ENCODE measurements around the gene C1QTNF9B.

C1QTNF9B gene

GRCh38 chr13:23851106-23851505, 46.2 kb downstream of the C1QTNF9B start:
- no peak overlapping the region for H3K4me3 ChIP-seq (ENCODE audit: low read depth, low read length)
- no peak for DNase-seq
- no peaks in the 10 kb centered on the region for H3K27me3 ChIP-seq (ENCODE audit: insufficient read depth, low read depth, severe bottlenecking)
- no peak for TF ChIP-seq CTCF (IDR thresholded peaks at IDR 0.05; ENCODE audit: low read depth, low read length)
- no peaks in the 10 kb centered on the region for H3K36me3 ChIP-seq
- no peaks in the 10 kb centered on the region for H3K9me3 ChIP-seq (ENCODE audit: severe bottlenecking)
- H3K27ac ChIP-seq = no peak overlapping the region

- Histone ChIP-seq H3K36me3 (no peaks in the 10 kb centered on the region), H3K27me3 (ENCODE audit: insufficient read depth, low read depth, severe bottlenecking) (no peaks in the 10 kb centered on the region), H3K9me3 (ENCODE audit: severe bottlenecking) (no peaks in the 10 kb centered on the region), H3K27ac (no peak overlapping the region), H3K4me3 (ENCODE audit: low read depth, low read length) (no peak overlapping the region)
- TF ChIP-seq CTCF (IDR thresholded peaks at IDR 0.05; ENCODE audit: low read depth, low read length) = no peak
- no peak for DNase-seq
These were observed 47.2 kb downstream of the C1QTNF9B start for GRCh38 chr13:23850134-23850533.

GRCh38 chr13:23849670-23850069, 47.6 kb downstream of the C1QTNF9B start:
- Histone ChIP-seq H3K27me3 (ENCODE audit: insufficient read depth, low read depth, severe bottlenecking) (no peaks in the 10 kb centered on the region), H3K36me3 (no peaks in the 10 kb centered on the region), H3K4me3 (ENCODE audit: low read depth, low read length) (no peak overlapping the region), H3K9me3 (ENCODE audit: severe bottlenecking) (no peaks in the 10 kb centered on the region), H3K27ac (no peak overlapping the region)
- no peak for TF ChIP-seq CTCF (IDR thresholded peaks at IDR 0.05; ENCODE audit: low read depth, low read length)
- DNase-seq = no peak

- H3K36me3 ChIP-seq = no peaks in the 10 kb centered on the region
- no peak for DNase-seq
- no peak for TF ChIP-seq CTCF (IDR thresholded peaks at IDR 0.05; ENCODE audit: low read depth, low read length)
- no peak overlapping the region for H3K27ac ChIP-seq
- no peak overlapping the region for H3K4me3 ChIP-seq (ENCODE audit: low read depth, low read length)
- H3K9me3 ChIP-seq (ENCODE audit: severe bottlenecking) = no peaks in the 10 kb centered on the region
- no peaks in the 10 kb centered on the region for H3K27me3 ChIP-seq (ENCODE audit: insufficient read depth, low read depth, severe bottlenecking)
These were observed 48.6 kb downstream of the C1QTNF9B start for GRCh38 chr13:23848646-23849141.

- TF ChIP-seq CTCF (IDR thresholded peaks at IDR 0.05; ENCODE audit: low read depth, low read length) = no peak
- H3K4me3 ChIP-seq (ENCODE audit: low read depth, low read length) = no peak overlapping the region
- H3K27ac ChIP-seq = no peak overlapping the region
These were observed 49.3 kb downstream of the C1QTNF9B start for GRCh38 chr13:23848019-23848418.

GRCh38 chr13:23847497-23847896, 49.8 kb downstream of the C1QTNF9B start:
- no peak overlapping the region for H3K4me3 ChIP-seq (ENCODE audit: low read depth, low read length)
- no peak for TF ChIP-seq CTCF (IDR thresholded peaks at IDR 0.05; ENCODE audit: low read depth, low read length)
- H3K27me3 ChIP-seq (ENCODE audit: insufficient read depth, low read depth, severe bottlenecking) = no peaks in the 10 kb centered on the region
- no peaks in the 10 kb centered on the region for H3K36me3 ChIP-seq
- no peaks in the 10 kb centered on the region for H3K9me3 ChIP-seq (ENCODE audit: severe bottlenecking)
- no peak overlapping the region for H3K27ac ChIP-seq
- no peak for DNase-seq

More at GRCh38 chr13:23848019-23848418, 49.3 kb downstream of the C1QTNF9B start:
- Histone ChIP-seq H3K36me3 (no peaks in the 10 kb centered on the region), H3K9me3 (ENCODE audit: severe bottlenecking) (no peaks in the 10 kb centered on the region), H3K27me3 (ENCODE audit: insufficient read depth, low read depth, severe bottlenecking) (no peaks in the 10 kb centered on the region)
- DNase-seq = no peak

All from WERI-Rb-1 (cell line).